ENCODE data around the gene NMNAT2. TPM values are rescaled to one million over a fixed set of nuclear protein-coding genes. Genes with fewer than 3 reads are reported as not detected.

The NMNAT2 gene
- total RNA-seq, 1 experiment from 2014 or later, result not detected

DNA sequence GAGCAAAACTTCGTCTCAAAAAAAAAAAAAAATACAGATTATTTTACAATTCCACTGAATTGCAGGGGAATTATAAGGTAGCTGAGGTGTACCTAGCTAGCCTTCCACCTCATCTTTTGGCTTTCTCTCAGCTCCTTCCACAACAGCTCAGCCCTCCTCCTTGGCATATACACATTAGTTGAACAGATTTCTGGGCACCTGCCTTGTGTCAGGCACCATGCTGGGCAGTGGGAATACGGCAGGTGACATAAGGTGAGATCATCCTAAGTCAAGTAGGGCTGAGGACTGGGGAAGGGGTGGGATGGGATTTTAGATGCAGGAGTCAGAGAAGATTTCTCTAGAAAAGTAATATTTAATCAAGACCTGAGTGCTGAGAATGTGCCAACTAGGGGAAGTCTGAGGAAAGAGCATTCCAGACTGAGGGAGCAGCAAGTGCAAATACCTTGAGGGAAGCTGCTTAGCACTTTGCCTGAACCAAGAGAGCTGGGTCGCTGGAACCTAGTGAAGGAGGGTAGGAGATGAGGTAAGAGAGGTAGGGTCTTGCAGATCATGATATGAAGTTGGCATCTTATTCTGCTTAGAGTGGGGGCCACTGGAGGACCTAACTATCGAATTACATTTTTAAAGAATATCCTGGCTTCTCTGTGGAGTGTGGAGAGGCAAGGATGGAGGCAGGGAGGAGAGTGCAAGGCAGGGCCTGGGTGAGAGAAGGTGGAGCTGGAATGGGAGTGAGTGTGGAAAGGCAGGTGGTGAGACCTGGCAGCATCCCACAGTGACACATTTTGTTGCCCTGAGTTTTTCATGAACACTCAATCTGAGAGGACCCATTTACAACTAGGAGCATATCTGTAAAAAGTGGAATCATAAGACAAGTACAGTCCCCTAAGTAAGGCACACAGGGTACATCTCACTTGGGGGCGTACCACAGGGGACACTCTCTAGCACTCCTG is 203.9 kb downstream of the NMNAT2 start:
- DNase-seq (ENCODE audit: low read depth, low spot score), result no peak
- ChIA-PET CTCF (no interaction called here), POLR2A (no interaction called here), RAD21 (ENCODE audit: low non-redundant PET in 1 of 2, low total read pairs in 2 of 2, uncharacterized antibody in 2 of 2, unreplicated experiment in 2 of 2) (no interaction called here)
- Histone ChIP-seq H2AFZ (ENCODE audit: low read depth, low read length, poor library complexity, severe bottlenecking) (no peak overlapping the region), H3K4me3 (replicated peaks in 1 of 2; ENCODE audit: low read depth in 1 of 2, low read length in 2 of 2) (no peak overlapping the region), H3K4me2 (ENCODE audit: low read length) (no peak overlapping the region), H3K79me2 (ENCODE audit: insufficient read depth, low read length) (no peaks in the 10 kb centered on the region), H3K9me2 (ENCODE audit: insufficient read depth) (no peaks in the 10 kb centered on the region), H3K36me3 (ENCODE audit: control insufficient read depth in 1 of 2, insufficient read depth in 2 of 2, low read length in 2 of 2) (no peaks in the 10 kb centered on the region), H3K9me3 (ENCODE audit: control insufficient read depth in 1 of 2, insufficient read depth in 1 of 2, low read depth in 1 of 2, low read length in 2 of 2) (no peaks in the 10 kb centered on the region), H3K9ac (ENCODE audit: low read length) (no peak overlapping the region), H4K20me1 (ENCODE audit: insufficient read depth) (no peaks in the 10 kb centered on the region), H3K27me3 (ENCODE audit: insufficient read depth, low read length) (no peaks in the 10 kb centered on the region), H3K27ac (ENCODE audit: low read depth, low read length) (no peak overlapping the region), H3K4me1 (ENCODE audit: control insufficient read depth in 1 of 2, insufficient read depth in 2 of 2, low read length in 2 of 2) (peaks cover 2 to 10% of the 10 kb centered on the region in 2 experiments; a peak in 3 of 4 replicates)
- intact Hi-C loops (cut with micrococcal nuclease), result no loop called here
- BruUV-seq (replicated peaks), result no TSS peak
- no peak for TF ChIP-seq EZH2phosphoT487 (IDR thresholded peaks at IDR 0.05; ENCODE audit: borderline replicate concordance)
- TF ChIP-seq ZFX (IDR thresholded peaks at IDR 0.05), result no peak
- TF ChIP-seq JUND (IDR thresholded peaks at IDR 0.05), result no peak
- TF ChIP-seq CBX3 (IDR thresholded peaks at IDR 0.05; ENCODE audit: low read depth), result no peak
- TF ChIP-seq TCF7L2 (IDR thresholded peaks at IDR 0.05; ENCODE audit: borderline replicate concordance, extremely low read depth, insufficient read depth, insufficient read length), result no peak
- no peak for TF ChIP-seq ZNF274 (IDR thresholded peaks at IDR 0.05; ENCODE audit: low read depth, low read length)
- TF ChIP-seq, protein P1, sequence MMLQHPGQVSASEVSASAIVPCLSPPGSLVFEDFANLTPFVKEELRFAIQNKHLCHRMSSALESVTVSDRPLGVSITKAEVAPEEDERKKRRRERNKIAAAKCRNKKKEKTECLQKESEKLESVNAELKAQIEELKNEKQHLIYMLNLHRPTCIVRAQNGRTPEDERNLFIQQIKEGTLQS (IDR thresholded peaks at IDR 0.05), result no peak
- no peak for TF ChIP-seq SIN3A (IDR thresholded peaks at IDR 0.05; ENCODE audit: low read depth)
- TF ChIP-seq POLR2AphosphoS5 (IDR thresholded peaks at IDR 0.05; ENCODE audit: low read depth, low read length), result no peak
- no peak for TF ChIP-seq ZBTB33 (IDR thresholded peaks at IDR 0.05; ENCODE audit: extremely low read depth, insufficient replicate concordance, low read length)
- no peak for TF ChIP-seq CTCF (IDR thresholded peaks at IDR 0.05 in 2 of 3, conservative IDR thresholded peaks at IDR 0.05 in 1 of 3; ENCODE audit: borderline replicate concordance in 1 of 3, insufficient read depth in 1 of 3, low read depth in 2 of 3, low read length in 2 of 3)
- no peak for TF ChIP-seq CEBPB (IDR thresholded peaks at IDR 0.05; ENCODE audit: low read depth)
- TF ChIP-seq EGR1 (IDR thresholded peaks at IDR 0.05; ENCODE audit: low read depth), result no peak
- ATAC-seq, result no peak

All from HCT116 (cell line).